GM12878 (cell line): ENCODE data around the gene KIFBP. TPM values are rescaled to one million over a fixed set of nuclear protein-coding genes. Genes with fewer than 3 reads are reported as not detected.

ENCODE experiments used
- BHLHE40 ChIP-seq, 2 experiments: fragments of 450-650 bp in 1 of 2; IDR thresholded peaks; 2 replicates each; pipeline ENCODE4 v1.6.1; 2011 to 2017; ENCODE audit warnings: low read depth in 2 of 2, borderline replicate concordance in 1 of 2, improper control_type of control experiment in 1 of 2, low read length in 1 of 2, mild to moderate bottlenecking in 1 of 2
- CHD1 ChIP-seq: IDR thresholded peaks from 2 replicates; pipeline ENCODE4 v1.6.1; 2012; ENCODE audit warnings: low read depth, low read length, improper control_type of control experiment
- CREB1 ChIP-seq: IDR thresholded peaks from 2 replicates; pipeline ENCODE4 v1.6.1; 2012; ENCODE audit warnings: low read depth, mild to moderate bottlenecking, inconsistent platforms
- JUNB ChIP-seq: IDR thresholded peaks from 2 replicates; pipeline ENCODE4 v1.6.1; 2016; ENCODE audit warnings: antibody characterized with exemption, mild to moderate bottlenecking
- MTA3 ChIP-seq: IDR thresholded peaks from 2 replicates; pipeline ENCODE4 v1.6.1; 2012; ENCODE audit warnings: low read length, inconsistent platforms, borderline replicate concordance
- NFIC ChIP-seq: IDR thresholded peaks from 2 replicates; pipeline ENCODE4 v1.6.1; 2012; ENCODE audit warnings: low read depth, mild to moderate bottlenecking, inconsistent platforms, low read length, moderate library complexity
- NR2F1 ChIP-seq: fragments of 450-650 bp; conservative IDR thresholded peaks from 2 replicates; pipeline ENCODE4 v1.6.1; 2017; ENCODE audit warnings: mild to moderate bottlenecking
- PAX5 ChIP-seq: IDR thresholded peaks from 2 replicates; pipeline ENCODE4 v1.6.1; 2011; ENCODE audit warnings: low read depth, low read length, borderline replicate concordance
- POLR2A ChIP-seq: IDR thresholded peaks from 2 replicates; pipeline ENCODE4 v1.6.1; 2011; ENCODE audit warnings: low read depth, mild to moderate bottlenecking, low read length
- POU2F2 ChIP-seq: IDR thresholded peaks from 3 replicates; pipeline ENCODE4 v1.6.1; 2011; ENCODE audit warnings: low read depth, mild to moderate bottlenecking, low read length, borderline replicate concordance
- RELA ChIP-seq: fragments of 450-650 bp; IDR thresholded peaks from 2 replicates; pipeline ENCODE4 v1.8.0; 2014; ENCODE audit warnings: borderline replicate concordance; ENCODE audit not compliant: partially characterized antibody
- SRF ChIP-seq, 2 experiments: IDR thresholded peaks; 2 replicates each; pipeline ENCODE4 v1.6.1; 2011; ENCODE audit warnings: low read depth in 2 of 2, low read length in 2 of 2, mild to moderate bottlenecking in 1 of 2, moderate library complexity in 1 of 2
- TCF12 ChIP-seq: IDR thresholded peaks from 2 replicates; pipeline ENCODE4 v1.6.1; 2011; ENCODE audit warnings: low read depth, mild to moderate bottlenecking, low read length
- TCF3 ChIP-seq: IDR thresholded peaks from 2 replicates; pipeline ENCODE4 v1.6.1; 2012; ENCODE audit warnings: low read depth, mild to moderate bottlenecking, low read length, borderline replicate concordance; ENCODE audit not compliant: insufficient read depth
- ZNF207 ChIP-seq: fragments of 450-650 bp; IDR thresholded peaks from 2 replicates; pipeline ENCODE4 v1.6.1; 2014; ENCODE audit warnings: antibody characterized with exemption, mild to moderate bottlenecking, borderline replicate concordance
- polyA plus RNA-seq, 11 experiments: library from polyadenylated mRNA; depleted of rRNA in 4 of 11; unstranded in 6 of 11; stranded (reverse) in 5 of 11; fragments of >200 nt; fragmentation: Nextera tagmentation in 4 of 11; fragmentation: Illumina TruSeq in 1 of 11; extraction: Ambion mirVana in 4 of 11; extraction: Trizol in 1 of 11; gene quantifications; 1 replicate in 1 of 11; 2 replicates in 10 of 11; pipeline versions ENCODE4 v1.2.1 to v1.2.3, GENCODE V29; 2011 to 2016; ENCODE audit warnings: inconsistent platforms in 2 of 11, missing spikeins in 2 of 11, low read depth in 1 of 11
- total RNA-seq, 4 experiments: library from RNA; depleted of rRNA in 3 of 4; stranded (reverse); fragments of >200 nt in 3 of 4; fragmentation: Illumina TruSeq in 1 of 4; extraction: Trizol in 1 of 4; gene quantifications; 2 replicates each; pipeline versions ENCODE4 v1.2.1 to v1.2.3, GENCODE V29; 2013 to 2021
- TF ChIP-seq, protein P1 (sequence below): fragments of 450-650 bp; IDR thresholded peaks from 2 replicates; pipeline ENCODE4 v1.6.1; 2014; ENCODE audit warnings: mild to moderate bottlenecking
- TF ChIP-seq, protein P2 (sequence below): IDR thresholded peaks from 2 replicates; pipeline ENCODE4 v1.6.1; 2012; ENCODE audit warnings: low read length, inconsistent platforms

Gene KIFBP
- total and polyA plus RNA-seq, 10 of the 15 experiments (the other 5 are each of a cell fraction or from before 2014, with no cell fraction given), result 8.6 to 29.5 (median 18.7) TPM

DNA sequence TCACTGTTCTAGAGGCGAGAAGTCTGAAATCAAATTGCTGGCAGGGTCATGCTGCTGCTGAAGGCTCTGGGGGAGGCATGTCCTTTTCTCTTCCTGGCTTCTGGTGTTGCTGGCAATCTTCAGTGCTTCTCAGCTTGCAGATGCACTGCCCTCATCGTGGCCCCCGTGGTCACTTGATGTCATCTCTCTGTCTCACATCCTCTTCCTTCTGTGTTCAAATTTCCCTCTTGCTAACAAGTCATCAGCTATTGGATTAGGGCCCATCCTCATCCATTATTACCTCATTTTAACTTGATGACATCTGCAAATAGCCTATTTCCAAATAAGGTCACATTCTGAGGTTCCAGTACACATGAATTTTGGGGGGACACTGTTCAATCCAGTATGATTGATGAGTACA, 62.7 kb downstream of the KIFBP start (continued):
- TF ChIP-seq RELA (peak; percentile 13), SRF (IDR thresholded peaks at IDR 0.05; ENCODE audit: low read depth in 2 of 2, low read length in 2 of 2) (peak in 1 of 2 experiments; percentile 89; a peak in 2 of 4 replicates), ZNF207 (no peak; the same call in 1 of the 2 replicates), NR2F1 (peak; percentile 89), CHD1 (no peak), NFIC (0 out of 2 replicates have a peak, but pooled peaks have one; percentile 14), MTA3 (no peak), TCF3 (0 out of 2 replicates have a peak, but pooled peaks have one; percentile 8), POLR2A (no peak), PAX5 (peak; percentile 57; the same call in 1 of the 2 replicates), JUNB (peak; percentile 61), BHLHE40 (IDR thresholded peaks at IDR 0.05; ENCODE audit: borderline replicate concordance in 1 of 2, low read depth in 2 of 2, low read length in 1 of 2) (peak in 1 of 2 experiments; percentile 41; a peak in 1 of 4 replicates), POU2F2 (peak; percentile 52; the same call in 1 of the 3 replicates), TCF12 (peak; percentile 61; the same call in 1 of the 2 replicates), CREB1 (peak; percentile 98)
- TF ChIP-seq, protein P1, sequence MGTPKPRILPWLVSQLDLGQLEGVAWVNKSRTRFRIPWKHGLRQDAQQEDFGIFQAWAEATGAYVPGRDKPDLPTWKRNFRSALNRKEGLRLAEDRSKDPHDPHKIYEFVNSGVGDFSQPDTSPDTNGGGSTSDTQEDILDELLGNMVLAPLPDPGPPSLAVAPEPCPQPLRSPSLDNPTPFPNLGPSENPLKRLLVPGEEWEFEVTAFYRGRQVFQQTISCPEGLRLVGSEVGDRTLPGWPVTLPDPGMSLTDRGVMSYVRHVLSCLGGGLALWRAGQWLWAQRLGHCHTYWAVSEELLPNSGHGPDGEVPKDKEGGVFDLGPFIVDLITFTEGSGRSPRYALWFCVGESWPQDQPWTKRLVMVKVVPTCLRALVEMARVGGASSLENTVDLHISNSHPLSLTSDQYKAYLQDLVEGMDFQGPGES, result no peak
- TF ChIP-seq, protein P2, sequence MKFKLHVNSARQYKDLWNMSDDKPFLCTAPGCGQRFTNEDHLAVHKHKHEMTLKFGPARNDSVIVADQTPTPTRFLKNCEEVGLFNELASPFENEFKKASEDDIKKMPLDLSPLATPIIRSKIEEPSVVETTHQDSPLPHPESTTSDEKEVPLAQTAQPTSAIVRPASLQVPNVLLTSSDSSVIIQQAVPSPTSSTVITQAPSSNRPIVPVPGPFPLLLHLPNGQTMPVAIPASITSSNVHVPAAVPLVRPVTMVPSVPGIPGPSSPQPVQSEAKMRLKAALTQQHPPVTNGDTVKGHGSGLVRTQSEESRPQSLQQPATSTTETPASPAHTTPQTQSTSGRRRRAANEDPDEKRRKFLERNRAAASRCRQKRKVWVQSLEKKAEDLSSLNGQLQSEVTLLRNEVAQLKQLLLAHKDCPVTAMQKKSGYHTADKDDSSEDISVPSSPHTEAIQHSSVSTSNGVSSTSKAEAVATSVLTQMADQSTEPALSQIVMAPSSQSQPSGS, result peak; percentile 78
- TF ChIP-seq, all 136 proteins: peak for 31
